GM19468 (cell line): Measurements from ENCODE around the gene CST11.

Source experiments
- ATAC-seq: cut with Tn5 transposase; IDR thresholded peaks from one replicate; pipeline ENCODE4 v1.9.1; 2021; ENCODE audit warnings: mild to moderate bottlenecking, moderate library complexity, moderate number of reproducible peaks; ENCODE audit not compliant: unreplicated experiment; ENCODE audit errors: extremely low read depth

The CST11 gene

GRCh38 chr20:23455639-23456038 is 3.0 kb upstream of the CST11 start:
- no peak for ATAC-seq

GRCh38 chr20:23454816-23455215 is 2.1 kb upstream of the CST11 start:
- ATAC-seq, result no peak

- no peak for ATAC-seq
These were observed 1.2 kb upstream of the CST11 start for GRCh38 chr20:23453549-23454543.

GRCh38 chr20:23451956-23452487 is 654 bp downstream of the CST11 start:
- no peak for ATAC-seq

GRCh38 chr20:23450877-23451276 is 1.8 kb downstream of the CST11 start:
- ATAC-seq, result no peak

- no peak for ATAC-seq
These were observed 3.3 kb downstream of the CST11 start for GRCh38 chr20:23449421-23449820.

GRCh38 chr20:23448167-23448566 is 4.5 kb downstream of the CST11 start:
- ATAC-seq, result no peak

- no peak for ATAC-seq
These were observed 6.2 kb downstream of the CST11 start for GRCh38 chr20:23446505-23446904.

- no peak for ATAC-seq
These were observed 7.0 kb downstream of the CST11 start for GRCh38 chr20:23445596-23446217.

GRCh38 chr20:23444859-23445258 is 7.8 kb downstream of the CST11 start:
- no peak for ATAC-seq

- no peak for ATAC-seq
These were observed 10.2 kb downstream of the CST11 start for GRCh38 chr20:23442436-23442835.

- ATAC-seq, result peak; percentile 47
These were observed 10.8 kb downstream of the CST11 start for GRCh38 chr20:23441850-23442313.

- no peak for ATAC-seq
These were observed 12.7 kb downstream of the CST11 start for GRCh38 chr20:23440004-23440403.

GRCh38 chr20:23438661-23439060 is 14.0 kb downstream of the CST11 start:
- no peak for ATAC-seq

GRCh38 chr20:23437126-23437899 is 15.4 kb downstream of the CST11 start:
- ATAC-seq, result no peak

GRCh38 chr20:23436681-23437080 is 16.0 kb downstream of the CST11 start:
- ATAC-seq, result no peak

GRCh38 chr20:23435626-23436539 is 16.8 kb downstream of the CST11 start:
- no peak for ATAC-seq

- no peak for ATAC-seq
These were observed 18.0 kb downstream of the CST11 start for GRCh38 chr20:23434521-23435313.
